ENCODE results near the gene UBIAD1. TPM values are rescaled to one million over a fixed set of nuclear protein-coding genes. Genes with fewer than 3 reads are reported as not detected.
"Not testable (repeated sequence)": the region's sequence is repeated elsewhere in the genome, so short reads cannot be mapped to it uniquely, and the experiment has no call there.

The UBIAD1 gene
- total RNA-seq, 6 donors from 2014 or later = 5.9 to 20.8 (median 15.7) TPM

DNA sequence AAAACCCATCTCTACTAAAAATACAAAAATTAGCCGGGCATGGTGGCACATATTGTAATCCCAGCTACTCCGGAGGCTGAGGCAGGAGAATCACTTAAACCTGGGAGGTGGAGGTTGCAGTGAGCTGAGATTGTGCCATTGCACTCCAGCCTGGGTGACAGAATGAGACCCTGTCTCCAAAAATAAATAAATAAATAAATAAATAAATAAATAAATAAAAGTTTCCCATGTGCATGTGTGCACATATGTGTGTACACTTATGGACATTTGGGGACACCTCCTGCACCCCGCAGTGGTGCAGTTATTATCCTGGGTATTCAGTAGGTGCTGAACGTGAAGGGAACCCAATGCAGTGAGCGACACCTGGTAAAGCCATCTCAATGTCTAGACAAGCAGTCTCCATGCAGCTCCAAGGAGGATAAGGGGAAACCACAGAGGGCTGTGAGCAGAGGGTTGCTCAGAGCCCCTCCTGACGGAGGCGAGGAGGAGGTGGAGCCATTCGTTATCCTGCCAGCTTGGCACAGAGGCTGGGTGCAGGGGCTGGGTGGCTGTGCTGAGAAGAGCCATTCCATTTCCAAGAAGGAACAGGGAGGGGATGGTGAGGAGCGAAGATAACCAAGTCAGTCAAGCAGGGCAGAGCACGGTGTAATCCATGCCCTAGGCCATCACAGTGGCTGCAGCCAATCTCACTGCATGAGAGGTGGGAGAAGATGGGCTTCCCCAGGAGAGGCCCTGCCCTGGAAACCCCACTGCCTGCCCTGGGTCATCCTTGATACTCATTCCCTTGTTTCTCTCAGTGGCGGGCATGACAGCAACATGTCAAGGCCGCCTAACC, 25.6 kb downstream of the UBIAD1 start:
- Histone ChIP-seq H3K9me3 (no peaks in the 10 kb centered on the region), H3K27ac (no peak overlapping the region), H3K4me3 (no peak overlapping the region), H3K36me3 (peaks cover 0 to 25% (median 5%) of the 10 kb centered on the region in 4 donors), H3K27me3 (no peaks in the 10 kb centered on the region), H3K4me1 (peaks cover 0 to 8% (median 1%) of the 10 kb centered on the region in 4 donors)
- TF ChIP-seq, protein P1, sequence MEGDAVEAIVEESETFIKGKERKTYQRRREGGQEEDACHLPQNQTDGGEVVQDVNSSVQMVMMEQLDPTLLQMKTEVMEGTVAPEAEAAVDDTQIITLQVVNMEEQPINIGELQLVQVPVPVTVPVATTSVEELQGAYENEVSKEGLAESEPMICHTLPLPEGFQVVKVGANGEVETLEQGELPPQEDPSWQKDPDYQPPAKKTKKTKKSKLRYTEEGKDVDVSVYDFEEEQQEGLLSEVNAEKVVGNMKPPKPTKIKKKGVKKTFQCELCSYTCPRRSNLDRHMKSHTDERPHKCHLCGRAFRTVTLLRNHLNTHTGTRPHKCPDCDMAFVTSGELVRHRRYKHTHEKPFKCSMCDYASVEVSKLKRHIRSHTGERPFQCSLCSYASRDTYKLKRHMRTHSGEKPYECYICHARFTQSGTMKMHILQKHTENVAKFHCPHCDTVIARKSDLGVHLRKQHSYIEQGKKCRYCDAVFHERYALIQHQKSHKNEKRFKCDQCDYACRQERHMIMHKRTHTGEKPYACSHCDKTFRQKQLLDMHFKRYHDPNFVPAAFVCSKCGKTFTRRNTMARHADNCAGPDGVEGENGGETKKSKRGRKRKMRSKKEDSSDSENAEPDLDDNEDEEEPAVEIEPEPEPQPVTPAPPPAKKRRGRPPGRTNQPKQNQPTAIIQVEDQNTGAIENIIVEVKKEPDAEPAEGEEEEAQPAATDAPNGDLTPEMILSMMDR (IDR thresholded peaks at IDR 0.05) = no peak
- no peak for TF ChIP-seq EP300 (IDR thresholded peaks at IDR 0.05)
- no peak for TF ChIP-seq POLR2A (IDR thresholded peaks at IDR 0.05)
- TF ChIP-seq POLR2AphosphoS5 (IDR thresholded peaks at IDR 0.05) = no peak
- no peak for ATAC-seq (ENCODE audit: low FRiP score in 2 of 2)
- WGBS, 2 donors = 77 to 79% methylated on average over 11 to 12 of the region's 12 CpGs
- no peak for DNase-seq

DNA sequence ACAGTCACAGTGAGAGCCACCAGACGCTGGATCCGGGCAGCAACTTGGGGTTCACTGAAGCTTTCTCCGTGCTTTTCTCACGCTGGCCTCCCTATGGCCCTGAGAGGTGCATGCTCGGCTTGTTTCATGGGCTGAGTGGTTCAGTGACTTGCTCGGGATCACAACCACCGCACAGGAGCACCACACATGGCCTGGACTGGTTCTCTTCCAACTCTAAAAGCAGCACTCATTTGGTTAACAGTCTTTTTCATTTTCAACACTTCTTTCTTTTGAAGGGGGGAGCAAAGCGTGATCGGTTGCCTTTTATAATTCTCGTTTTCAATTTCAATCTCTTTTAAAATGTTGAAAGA, 26.2 kb downstream of the UBIAD1 start:
- Histone ChIP-seq H3K4me3 (no peak overlapping the region), H3K27me3 (no peaks in the 10 kb centered on the region), H3K9me3 (no peaks in the 10 kb centered on the region), H3K27ac (no peak overlapping the region), H3K36me3 (peaks cover 0 to 19% (median 5%) of the 10 kb centered on the region in 4 donors), H3K4me1 (peaks cover 0 to 8% (median 1%) of the 10 kb centered on the region in 4 donors)
- ATAC-seq (ENCODE audit: low FRiP score in 2 of 2) = no peak
- TF ChIP-seq POLR2A (IDR thresholded peaks at IDR 0.05) (no peak), EP300 (IDR thresholded peaks at IDR 0.05) (no peak), POLR2AphosphoS5 (IDR thresholded peaks at IDR 0.05) (no peak)
- TF ChIP-seq, protein P1 (IDR thresholded peaks at IDR 0.05) = no peak
- DNase-seq = no peak
- WGBS, 2 donors = 45 to 64% methylated on average over 10 of the region's 10 CpGs

DNA sequence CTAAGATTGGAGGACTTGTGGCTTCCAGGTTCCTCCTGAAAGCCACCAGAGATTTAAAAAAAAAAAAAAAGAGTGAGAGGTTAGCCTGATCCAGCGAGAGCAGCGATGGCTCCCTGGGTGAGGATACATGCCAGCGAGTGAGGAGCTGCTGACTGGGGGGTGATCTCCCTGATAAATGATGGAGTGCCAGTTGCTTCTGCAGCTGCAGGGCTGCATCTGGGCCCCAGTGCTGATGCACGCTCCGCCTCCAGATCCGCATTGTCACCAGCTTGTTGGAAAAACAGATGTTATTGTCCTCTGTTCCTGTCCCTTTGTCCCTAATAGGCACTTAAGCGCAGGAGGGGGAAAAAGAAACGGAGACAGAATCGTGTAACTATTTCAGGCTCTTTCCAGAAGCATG, 28.6 kb downstream of the UBIAD1 start:
- no peak overlapping the region for H3K27ac ChIP-seq
- H3K9me3 ChIP-seq = no peaks in the 10 kb centered on the region
- TF ChIP-seq POLR2AphosphoS5 (IDR thresholded peaks at IDR 0.05) (no peak), EP300 (IDR thresholded peaks at IDR 0.05) (no peak)
- TF ChIP-seq, protein P1 (IDR thresholded peaks at IDR 0.05) = no peak
- H3K4me3 ChIP-seq = no peak overlapping the region
- DNase-seq (no peak), ATAC-seq (ENCODE audit: low FRiP score in 2 of 2) (no peak)
- peaks cover 0 to 8% (median 1%) of the 10 kb centered on the region in 4 donors for H3K4me1 ChIP-seq
- WGBS, 2 donors = 35 to 52% methylated on average over 9 of the region's 9 CpGs
- H3K36me3 ChIP-seq = no peaks in the 10 kb centered on the region
- H3K27me3 ChIP-seq = no peaks in the 10 kb centered on the region

DNA sequence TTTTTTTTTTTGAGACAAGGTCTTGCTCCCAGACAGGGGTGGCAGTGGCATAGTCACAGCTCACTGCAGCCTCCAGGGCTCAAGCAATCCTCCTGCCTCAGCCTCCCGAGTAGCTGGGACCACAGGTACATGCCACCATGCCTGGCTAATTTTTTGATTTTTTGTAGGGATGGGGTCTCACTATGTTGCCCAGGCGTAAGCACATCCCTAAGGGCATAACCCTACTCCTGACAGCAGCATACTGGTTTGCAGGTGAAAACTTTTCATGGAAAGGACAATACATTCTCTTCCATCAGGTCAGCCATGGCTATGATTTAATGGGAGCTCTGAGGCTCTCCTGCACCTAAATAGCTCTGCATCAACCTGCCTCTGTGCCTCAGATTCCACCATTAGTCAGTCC, 29.4 kb downstream of the UBIAD1 start:
- no peak for ATAC-seq (ENCODE audit: low FRiP score in 2 of 2)
- no peak overlapping the region for H3K4me3 ChIP-seq
- TF ChIP-seq EP300 (IDR thresholded peaks at IDR 0.05) (no peak), POLR2AphosphoS5 (IDR thresholded peaks at IDR 0.05) (no peak), POLR2A (IDR thresholded peaks at IDR 0.05) (no peak)
- TF ChIP-seq, protein P1 (IDR thresholded peaks at IDR 0.05) = no peak
- H3K36me3 ChIP-seq = no peaks in the 10 kb centered on the region
- no peak for DNase-seq
- H3K9me3 ChIP-seq = no peaks in the 10 kb centered on the region
- no peak overlapping the region for H3K27ac ChIP-seq
- peaks cover 0 to 8% (median 1%) of the 10 kb centered on the region in 4 donors for H3K4me1 ChIP-seq
- WGBS, 2 donors = 81 to 89% methylated on average over 2 of the region's 2 CpGs
- H3K27me3 ChIP-seq = no peaks in the 10 kb centered on the region

DNA sequence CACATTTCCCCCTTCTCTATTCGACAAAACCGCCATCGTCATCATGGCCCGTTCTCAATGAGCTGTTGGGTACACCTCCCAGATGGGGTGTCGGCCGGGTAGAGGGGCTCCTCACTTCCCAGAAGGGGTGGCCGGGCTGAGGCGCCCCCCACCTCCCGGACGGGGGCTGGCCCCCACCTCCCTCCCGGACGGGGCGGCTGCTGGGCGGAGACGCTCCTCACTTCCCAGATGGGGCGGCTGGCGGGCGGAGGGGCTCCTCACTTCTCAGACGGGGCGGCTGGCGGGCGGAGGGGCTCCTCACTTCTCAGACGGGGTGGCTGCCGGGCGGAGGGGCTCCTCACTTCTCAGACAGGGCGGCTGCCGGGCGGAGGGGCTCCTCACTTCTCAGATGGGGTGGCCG, 32.5 kb downstream of the UBIAD1 start:
- peak in 1 of 2 donors; percentile 70 for DNase-seq
- H3K4me3 ChIP-seq; ATAC-seq (ENCODE audit: low FRiP score in 2 of 2); H3K27ac ChIP-seq; H3K9me3 ChIP-seq; H3K27me3 ChIP-seq; H3K36me3 ChIP-seq; H3K4me1 ChIP-seq: not testable (repeated sequence)
- 79 to 93% methylated on average over 9 to 22 of the region's 29 CpGs for WGBS, 2 donors
